Spleen (tissue), 11 donors: Measurements from ENCODE around the gene RETREG1. TPM values are rescaled to one million over a fixed set of nuclear protein-coding genes. Genes with fewer than 3 reads are reported as not detected.

Experiments
- DNase-seq: peaks from one replicate; pipeline ENCODE4 v3.0.0-alpha.2; 2020
- H3K27ac ChIP-seq, 8 donors: fragments of 200-600 bp; sonication (generic) in 7 of 8; 1 replicate in 4 of 8; 2 replicates in 4 of 8; pipeline versions ENCODE4 v1.5.0 to v1.8.0; 2016 to 2021; ENCODE audit warnings: inconsistent platforms in 4 of 8, mild to moderate bottlenecking in 4 of 8, moderate library complexity in 1 of 8
- H3K27me3 ChIP-seq, 7 donors: fragments of 200-600 bp; sonication (generic) in 6 of 7; replicated peaks in 1 of 7; 1 replicate in 4 of 7; 2 replicates in 3 of 7; pipeline versions ENCODE4 v1.5.0 to v1.8.0; 2016 to 2021; ENCODE audit warnings: inconsistent platforms in 3 of 7, mild to moderate bottlenecking in 1 of 7
- H3K36me3 ChIP-seq, 6 donors: fragments of 200-600 bp; sonication (generic) in 5 of 6; 1 replicate in 4 of 6; 2 replicates in 2 of 6; pipeline versions ENCODE4 v1.5.0 to v1.8.0; 2016 to 2021; ENCODE audit warnings: inconsistent platforms in 2 of 6
- H3K4me1 ChIP-seq, 6 donors: fragments of 200-600 bp; sonication (generic) in 5 of 6; 1 replicate in 3 of 6; 2 replicates in 3 of 6; pipeline versions ENCODE4 v1.5.0 to v1.8.0; 2016 to 2021; ENCODE audit warnings: inconsistent platforms in 3 of 6
- H3K4me3 ChIP-seq, 8 donors: fragments of 200-600 bp; sonication (generic) in 7 of 8; 1 replicate in 4 of 8; 2 replicates in 4 of 8; pipeline versions ENCODE4 v1.5.0 to v1.8.0; 2016 to 2021; ENCODE audit warnings: inconsistent platforms in 4 of 8, mild to moderate bottlenecking in 4 of 8, moderate library complexity in 2 of 8
- H3K9me3 ChIP-seq, 8 donors: fragments of 200-600 bp; sonication (generic) in 7 of 8; 1 replicate in 4 of 8; 2 replicates in 4 of 8; pipeline versions ENCODE4 v1.5.0 to v1.8.0; 2016 to 2021; ENCODE audit warnings: inconsistent platforms in 4 of 8
- CTCF ChIP-seq, 11 experiments: fragments of 200-600 bp in 7 of 11; fragments of 450-650 bp in 4 of 11; sonication (generic) in 4 of 11; IDR thresholded peaks in 8 of 11; conservative IDR thresholded peaks in 3 of 11; 1 replicate in 7 of 11; 2 replicates in 4 of 11; pipeline versions ENCODE4 v1.4.0 to v1.8.0; 2016 to 2021; ENCODE audit warnings: antibody characterized with exemption in 11 of 11, inconsistent platforms in 4 of 11, mild to moderate bottlenecking in 1 of 11
- POLR2A ChIP-seq, 3 donors: fragments of 450-650 bp; IDR thresholded peaks; one replicate each; pipeline ENCODE4 v1.5.1; 2017; ENCODE audit warnings: antibody characterized with exemption in 3 of 3, mild to moderate bottlenecking in 1 of 3
- POLR2AphosphoS5 ChIP-seq, 3 donors: sonication (generic); formaldehyde crosslinking; IDR thresholded peaks; one replicate each; pipeline ENCODE4 v1.5.1; 2017; ENCODE audit warnings: antibody characterized with exemption in 3 of 3
- WGBS, 5 donors: extraction: QIAGEN DNeasy Blood & Tissue Kit in 3 of 5; methylation state at CpG; one replicate each; pipeline versions ENCODE4 v1.1.5 to v1.1.7; 2013 to 2018; 5-methylcytosine and 5-hydroxymethylcytosine counted together
- intact Hi-C: fragments of 100-400 bp; cut with DNase I; formaldehyde crosslinking; loops from one replicate; pipeline ENCODE4 v1.15.0; 2023; ENCODE audit warnings: low total_unique reads
- polyA plus RNA-seq, 3 donors: library from polyadenylated mRNA; stranded (reverse); fragments of 200-250 nt; gene quantifications; one replicate each; pipeline ENCODE4 v1.2.1, GENCODE V29; 2013
- small RNA-seq, 4 donors: library from RNA; depleted of rRNA; stranded (forward); fragments of <200 nt; gene quantifications; one replicate each; pipeline ENCODE3, GENCODE V24; 2016
- total RNA-seq, 7 donors: library from RNA; depleted of rRNA in 3 of 7; stranded (reverse); fragments of >200 nt in 3 of 7; fragmentation: NEBNext Ultra II Directional in 4 of 7; extraction: Animal tissue kit (Norgen Biotek cat#: 25700) in 4 of 7; gene quantifications; one replicate each; pipeline versions ENCODE4 v1.1.0 to v1.2.1, GENCODE V29; 2016 to 2021
- donor health status: healthy with polysubstance abuse.
- donor health status: DM: no; HTN: no; CAD: no; lungs with moderate emphysema.
- donor health status: DM: no; HTN: no; CAD: no.
- donor health status: Bipolar disorder and iron deficiency.
- donor health status: healthy.
- donor health status: DM: no; HTN: no; CAD: no.
- donor health status: DM: yes; HTN: yes; CAD: no.

RETREG1 gene
- total and polyA plus RNA-seq, 10 donors, result 2.5 to 9.0 (median 5.1) TPM

DNA sequence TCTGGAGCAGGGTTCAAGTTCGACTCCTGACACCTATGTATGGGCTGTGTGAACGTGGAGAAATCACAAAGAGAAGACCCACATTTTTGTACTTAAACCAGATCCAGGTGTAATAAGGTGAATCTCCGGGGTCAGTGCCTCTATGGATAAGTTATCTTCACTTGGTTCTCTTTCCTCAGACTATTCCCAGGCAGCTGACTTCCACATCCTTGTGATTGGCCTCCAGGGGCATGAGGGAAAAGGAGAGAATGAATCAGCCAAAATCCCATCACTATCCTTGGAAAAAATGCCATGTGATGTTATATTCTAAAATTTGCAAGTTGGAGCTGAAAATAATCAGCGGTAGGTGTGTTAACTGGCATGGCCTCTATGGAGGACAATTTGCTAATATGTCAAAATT is 188.4 kb downstream of the RETREG1 start:
- no peak overlapping the region for H3K27ac ChIP-seq
- WGBS, 5 donors, result 69 to 85% (median 80%) methylated on average over 4 of the region's 4 CpGs
- peaks cover 0 to 10% (median 0%) of the 10 kb centered on the region in 7 donors for H3K27me3 ChIP-seq
- H3K4me3 ChIP-seq, result no peak overlapping the region
- H3K36me3 ChIP-seq, result no peaks in the 10 kb centered on the region
- H3K9me3 ChIP-seq, result no peaks in the 10 kb centered on the region
- DNase-seq, result no peak
- TF ChIP-seq POLR2A (IDR thresholded peaks at IDR 0.05) (no peak), POLR2AphosphoS5 (IDR thresholded peaks at IDR 0.05) (no peak), CTCF (IDR thresholded peaks at IDR 0.05 in 8 of 11, conservative IDR thresholded peaks at IDR 0.05 in 3 of 11) (no peak)
- intact Hi-C loops, result no loop called here
- H3K4me1 ChIP-seq, result no peaks in the 10 kb centered on the region

GRCh38 chr5:16427587-16427986 is 189.2 kb downstream of the RETREG1 start:
- 39 to 53% (median 46%) methylated on average over 11 of the region's 11 CpGs for WGBS, 5 donors
- no peaks in the 10 kb centered on the region for H3K4me1 ChIP-seq
- no peak overlapping the region for H3K4me3 ChIP-seq
- DNase-seq, result no peak
- no peaks in the 10 kb centered on the region for H3K36me3 ChIP-seq
- no peak overlapping the region for H3K27ac ChIP-seq
- H3K27me3 ChIP-seq, result peaks cover 0 to 10% (median 0%) of the 10 kb centered on the region in 7 donors
- no peak for TF ChIP-seq POLR2AphosphoS5 (IDR thresholded peaks at IDR 0.05)
- no peak for TF ChIP-seq CTCF (IDR thresholded peaks at IDR 0.05 in 8 of 11, conservative IDR thresholded peaks at IDR 0.05 in 3 of 11)
- TF ChIP-seq POLR2A (IDR thresholded peaks at IDR 0.05), result no peak
- intact Hi-C loops, result no loop called here
- no peaks in the 10 kb centered on the region for H3K9me3 ChIP-seq

Small RNA genes within 50 kb of the gene (small RNA-seq; reads per million reads assigned to genes)
- gene RF00019, result 0 reads per million in 4 donors

Other genes starting within 250 kb of the RETREG1 start
- gene ZNF622, start 151.2 kb downstream of the RETREG1 start, total RNA-seq, result 10 to 100 TPM; 17.4 to 23.9 (median 19.0) TPM
- gene ZNF622, start 151.2 kb downstream of the RETREG1 start, polyA plus RNA-seq, result 10 to 100 TPM; 11.2 to 19.2 (median 17.6) TPM